ENCODE measurements around the gene GRM7.

The GRM7 gene

DNA sequence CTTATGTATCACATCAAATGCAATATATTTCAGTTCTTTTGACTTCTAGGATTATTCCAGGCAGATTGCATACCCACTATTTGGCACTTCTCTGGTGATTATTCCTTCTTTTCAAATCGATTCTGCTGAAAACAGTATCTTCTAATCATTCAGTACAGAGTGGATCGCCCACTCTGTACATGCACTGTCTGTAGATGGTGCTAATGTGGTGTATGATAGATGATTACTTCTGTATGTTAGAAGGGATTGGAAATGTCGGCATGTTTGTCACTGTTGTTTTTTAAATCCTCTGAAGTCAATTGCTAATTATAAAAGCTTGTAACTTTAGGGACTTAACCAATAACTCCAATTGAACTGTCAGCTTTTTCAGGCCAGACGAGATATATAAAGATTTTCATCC, 642.5 kb downstream of the GRM7 start:
- Histone ChIP-seq H3K27me3 (ENCODE audit: control insufficient read depth, low read length) (no peaks in the 10 kb centered on the region), H3K9me3 (ENCODE audit: control insufficient read depth, insufficient read depth, low read length) (no peaks in the 10 kb centered on the region), H3K4me1 (ENCODE audit: control insufficient read depth, low read length) (no peaks in the 10 kb centered on the region), H3K79me2 (ENCODE audit: control insufficient read depth, low read length) (no peaks in the 10 kb centered on the region), H3K36me3 (ENCODE audit: control insufficient read depth, low read length) (no peaks in the 10 kb centered on the region), H3K27ac (ENCODE audit: low read depth, low read length) (no peak overlapping the region), H4K20me1 (ENCODE audit: control insufficient read depth, insufficient read depth, low read depth, low read length) (no peaks in the 10 kb centered on the region), H3F3A (ENCODE audit: control insufficient read depth, insufficient read depth) (no peaks in the 10 kb centered on the region), H3K4me3 (ENCODE audit: low read length) (no peak overlapping the region), H3K4me2 (ENCODE audit: low read length) (no peak overlapping the region), H3K9me2 (replicated peaks; ENCODE audit: control insufficient read depth, low read length) (no peaks in the 10 kb centered on the region)
- no peak for TF ChIP-seq EZH2phosphoT487 (IDR thresholded peaks at IDR 0.05; ENCODE audit: borderline replicate concordance, low read length)
- TF ChIP-seq, protein P1, sequence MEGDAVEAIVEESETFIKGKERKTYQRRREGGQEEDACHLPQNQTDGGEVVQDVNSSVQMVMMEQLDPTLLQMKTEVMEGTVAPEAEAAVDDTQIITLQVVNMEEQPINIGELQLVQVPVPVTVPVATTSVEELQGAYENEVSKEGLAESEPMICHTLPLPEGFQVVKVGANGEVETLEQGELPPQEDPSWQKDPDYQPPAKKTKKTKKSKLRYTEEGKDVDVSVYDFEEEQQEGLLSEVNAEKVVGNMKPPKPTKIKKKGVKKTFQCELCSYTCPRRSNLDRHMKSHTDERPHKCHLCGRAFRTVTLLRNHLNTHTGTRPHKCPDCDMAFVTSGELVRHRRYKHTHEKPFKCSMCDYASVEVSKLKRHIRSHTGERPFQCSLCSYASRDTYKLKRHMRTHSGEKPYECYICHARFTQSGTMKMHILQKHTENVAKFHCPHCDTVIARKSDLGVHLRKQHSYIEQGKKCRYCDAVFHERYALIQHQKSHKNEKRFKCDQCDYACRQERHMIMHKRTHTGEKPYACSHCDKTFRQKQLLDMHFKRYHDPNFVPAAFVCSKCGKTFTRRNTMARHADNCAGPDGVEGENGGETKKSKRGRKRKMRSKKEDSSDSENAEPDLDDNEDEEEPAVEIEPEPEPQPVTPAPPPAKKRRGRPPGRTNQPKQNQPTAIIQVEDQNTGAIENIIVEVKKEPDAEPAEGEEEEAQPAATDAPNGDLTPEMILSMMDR (IDR thresholded peaks at IDR 0.05; ENCODE audit: low read depth, low read length, poor library complexity, severe bottlenecking): no peak

DNA sequence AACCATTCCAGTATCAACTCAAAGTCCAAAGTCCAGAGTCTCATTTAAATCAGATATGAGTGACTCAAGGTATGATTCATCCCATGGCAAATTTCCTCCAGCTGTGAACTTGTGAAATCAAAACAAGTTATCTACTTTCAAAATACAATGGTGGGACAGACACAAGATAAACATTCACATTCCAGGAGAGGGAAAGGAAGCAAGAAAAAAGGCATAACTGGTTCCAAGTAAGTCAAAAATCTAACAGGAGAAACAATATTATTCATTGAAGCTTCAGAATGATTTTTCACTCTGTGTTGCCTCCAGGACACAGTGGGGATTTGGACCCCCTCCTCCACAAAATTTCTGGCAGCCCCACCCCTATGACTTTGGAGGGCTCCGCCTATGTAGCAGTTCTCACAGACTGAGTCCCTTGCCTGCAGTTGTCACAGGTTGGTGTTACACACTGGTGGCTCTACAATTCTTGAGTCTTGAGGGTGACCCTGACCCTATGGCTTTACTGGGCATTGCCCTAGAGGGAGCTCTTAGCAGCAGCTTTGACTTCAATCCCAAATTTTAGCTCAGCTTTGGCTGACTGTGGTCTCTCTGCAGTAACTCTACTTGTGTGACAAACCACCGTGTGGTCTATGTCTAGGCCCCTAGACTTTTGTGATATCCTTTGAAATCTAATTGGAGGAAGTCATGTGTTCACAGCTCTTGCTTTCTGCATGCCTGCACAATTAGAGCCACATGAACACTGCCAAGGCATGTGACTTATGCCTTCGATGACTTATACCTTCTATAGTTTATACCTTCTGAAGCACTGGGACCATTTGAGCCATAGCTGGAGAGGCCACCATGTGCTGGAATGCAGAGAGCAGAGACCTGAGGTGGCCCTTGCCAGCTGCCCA, 644.2 kb downstream of the GRM7 start:
- H3K79me2 ChIP-seq (ENCODE audit: control insufficient read depth, low read length): no peaks in the 10 kb centered on the region
- no peak overlapping the region for H3K4me3 ChIP-seq (ENCODE audit: low read length)
- H3K36me3 ChIP-seq (ENCODE audit: control insufficient read depth, low read length): no peaks in the 10 kb centered on the region
- H3K9me3 ChIP-seq (ENCODE audit: control insufficient read depth, insufficient read depth, low read length): no peaks in the 10 kb centered on the region
- no peaks in the 10 kb centered on the region for H3K9me2 ChIP-seq (replicated peaks; ENCODE audit: control insufficient read depth, low read length)
- H3K4me2 ChIP-seq (ENCODE audit: low read length): no peak overlapping the region
- H3K4me1 ChIP-seq (ENCODE audit: control insufficient read depth, low read length): no peaks in the 10 kb centered on the region
- no peaks in the 10 kb centered on the region for H3F3A ChIP-seq (ENCODE audit: control insufficient read depth, insufficient read depth)
- H3K27ac ChIP-seq (ENCODE audit: low read depth, low read length): no peak overlapping the region
- H4K20me1 ChIP-seq (ENCODE audit: control insufficient read depth, insufficient read depth, low read depth, low read length): no peaks in the 10 kb centered on the region
- H3K27me3 ChIP-seq (ENCODE audit: control insufficient read depth, low read length): no peaks in the 10 kb centered on the region
- TF ChIP-seq EZH2phosphoT487 (IDR thresholded peaks at IDR 0.05; ENCODE audit: borderline replicate concordance, low read length): no peak
- TF ChIP-seq, protein P1 (IDR thresholded peaks at IDR 0.05; ENCODE audit: low read depth, low read length, poor library complexity, severe bottlenecking): no peak

DNA sequence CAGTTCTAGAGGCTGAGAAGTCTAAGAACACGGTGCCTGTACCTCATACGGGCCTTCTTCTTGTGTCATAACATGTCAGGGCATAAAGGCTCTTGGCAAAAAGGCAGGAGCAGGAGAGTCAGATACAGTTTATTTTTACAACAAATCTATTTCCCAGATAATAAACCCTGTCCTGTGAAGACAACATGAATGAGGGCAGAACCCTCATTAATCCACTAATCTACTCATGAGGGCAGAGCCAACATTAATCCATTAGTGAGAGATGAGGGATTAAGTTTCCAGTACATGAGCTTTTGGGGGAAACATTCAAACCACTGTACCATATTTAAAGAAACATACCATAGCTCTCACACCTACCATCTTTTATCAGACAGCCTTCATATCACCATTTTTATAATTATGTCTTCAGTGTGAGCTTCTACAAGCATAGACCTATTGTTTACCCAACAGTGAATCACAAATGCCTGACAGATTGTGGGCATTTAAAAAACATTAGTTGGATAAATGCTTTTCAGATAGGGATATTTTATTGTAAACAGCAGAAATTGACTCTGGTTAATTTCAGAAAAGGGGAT, 645.8 kb downstream of the GRM7 start:
- no peaks in the 10 kb centered on the region for H3K9me3 ChIP-seq (ENCODE audit: control insufficient read depth, insufficient read depth, low read length)
- no peak overlapping the region for H3K4me3 ChIP-seq (ENCODE audit: low read length)
- H3K79me2 ChIP-seq (ENCODE audit: control insufficient read depth, low read length): no peaks in the 10 kb centered on the region
- H3K4me2 ChIP-seq (ENCODE audit: low read length): no peak overlapping the region
- TF ChIP-seq, protein P1 (IDR thresholded peaks at IDR 0.05; ENCODE audit: low read depth, low read length, poor library complexity, severe bottlenecking): no peak
- no peak for TF ChIP-seq EZH2phosphoT487 (IDR thresholded peaks at IDR 0.05; ENCODE audit: borderline replicate concordance, low read length)
- H3F3A ChIP-seq (ENCODE audit: control insufficient read depth, insufficient read depth): no peaks in the 10 kb centered on the region
- no peaks in the 10 kb centered on the region for H3K4me1 ChIP-seq (ENCODE audit: control insufficient read depth, low read length)
- no peak overlapping the region for H3K27ac ChIP-seq (ENCODE audit: low read depth, low read length)
- H4K20me1 ChIP-seq (ENCODE audit: control insufficient read depth, insufficient read depth, low read depth, low read length): no peaks in the 10 kb centered on the region
- H3K9me2 ChIP-seq (replicated peaks; ENCODE audit: control insufficient read depth, low read length): no peaks in the 10 kb centered on the region
- no peaks in the 10 kb centered on the region for H3K36me3 ChIP-seq (ENCODE audit: control insufficient read depth, low read length)
- no peaks in the 10 kb centered on the region for H3K27me3 ChIP-seq (ENCODE audit: control insufficient read depth, low read length)

Measured in DOHH2 (cell line).